Occipital lobe (tissue), 2 donors: Measurements from ENCODE around the gene PSAPL1. TPM values are rescaled to one million over a fixed set of nuclear protein-coding genes. Genes with fewer than 3 reads are reported as not detected.

ENCODE experiments used
- DNase-seq: peaks from one replicate; lab custom pipeline; 2025; lab: John Stamatoyannopoulos, UW
- total RNA-seq: library from RNA; depleted of rRNA; stranded (reverse); fragments of >200 nt; gene quantifications from one replicate; pipeline ENCODE4 v1.2.3, GENCODE V29; 2014

The PSAPL1 gene
- total RNA-seq, 1 donor from 2014 or later: not detected

DNA sequence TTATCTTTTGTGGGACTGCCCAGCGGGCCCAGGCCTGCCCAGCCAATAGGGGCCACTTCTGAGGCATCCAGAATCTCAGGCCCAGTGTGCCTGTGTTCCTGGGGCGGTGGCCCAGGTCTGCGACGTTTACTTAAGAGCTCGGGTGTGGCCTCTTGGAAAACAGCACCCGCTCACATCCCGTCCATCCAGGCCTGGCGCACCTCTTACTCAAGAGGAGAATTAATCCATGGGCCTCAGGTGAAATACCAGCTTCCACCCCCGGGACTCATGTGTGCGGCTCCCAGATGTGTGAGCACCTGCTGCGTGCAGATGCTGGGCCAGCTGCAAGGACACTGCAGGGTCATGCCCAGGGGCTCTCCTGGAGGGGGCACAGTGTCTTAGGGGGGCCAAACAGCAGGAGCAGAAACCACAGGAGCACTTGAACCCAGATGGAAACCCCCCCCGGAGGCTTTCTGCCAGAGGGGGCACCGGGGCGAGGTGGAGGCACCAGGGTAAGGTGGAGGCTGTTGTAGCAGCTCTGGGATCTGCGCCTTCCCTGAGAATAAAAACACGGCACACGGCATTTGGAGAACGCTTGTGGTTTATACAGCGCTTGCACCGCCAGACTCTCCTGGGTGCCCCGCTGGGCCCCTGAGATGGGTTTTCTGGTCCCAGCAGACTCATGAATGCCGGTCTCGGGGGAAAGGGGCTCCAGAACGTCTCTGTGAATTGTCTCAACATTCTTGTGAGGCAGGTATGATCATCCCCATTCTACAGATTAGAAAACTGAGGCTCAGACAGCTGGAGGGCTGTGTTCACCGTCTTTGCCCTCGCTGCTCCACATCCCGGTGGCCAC lies 2.8 kb downstream of the PSAPL1 start:
- no peak for DNase-seq

DNA sequence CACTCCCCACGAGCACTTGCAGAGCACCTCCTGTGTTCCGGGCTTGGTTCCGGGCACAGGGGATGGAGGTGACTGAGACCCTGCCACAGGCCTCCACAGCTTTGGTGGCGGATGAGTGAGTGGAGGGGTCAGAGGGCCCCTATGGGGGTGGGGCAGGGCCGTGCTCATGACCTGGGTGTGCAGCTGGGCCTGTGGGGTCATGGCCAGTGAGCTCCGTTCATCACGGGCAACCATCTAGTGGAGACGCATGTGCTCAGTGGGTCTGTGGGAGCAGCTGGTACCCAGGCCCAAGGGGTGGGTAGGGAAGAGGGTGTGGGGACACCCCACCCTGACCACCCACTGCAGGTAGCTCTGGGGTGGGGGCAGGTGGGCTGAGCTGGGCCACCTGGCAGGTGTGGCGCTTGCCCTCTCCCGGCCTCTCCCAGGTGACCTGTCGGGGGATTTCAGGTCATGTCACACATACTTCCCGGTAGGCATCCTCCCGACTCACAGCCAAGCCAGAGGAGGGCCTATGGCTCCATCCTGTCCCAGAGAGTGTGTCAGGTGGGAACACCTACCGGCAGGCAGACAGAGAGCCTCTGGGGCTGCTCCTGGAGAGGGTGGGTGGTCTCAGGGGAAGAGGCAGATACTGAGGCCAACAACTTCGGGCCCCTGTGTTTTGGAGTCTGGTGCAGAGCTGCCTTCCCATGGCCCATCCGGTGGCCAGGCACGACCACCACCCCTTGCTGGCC lies 3.6 kb downstream of the PSAPL1 start:
- DNase-seq: no peak

DNA sequence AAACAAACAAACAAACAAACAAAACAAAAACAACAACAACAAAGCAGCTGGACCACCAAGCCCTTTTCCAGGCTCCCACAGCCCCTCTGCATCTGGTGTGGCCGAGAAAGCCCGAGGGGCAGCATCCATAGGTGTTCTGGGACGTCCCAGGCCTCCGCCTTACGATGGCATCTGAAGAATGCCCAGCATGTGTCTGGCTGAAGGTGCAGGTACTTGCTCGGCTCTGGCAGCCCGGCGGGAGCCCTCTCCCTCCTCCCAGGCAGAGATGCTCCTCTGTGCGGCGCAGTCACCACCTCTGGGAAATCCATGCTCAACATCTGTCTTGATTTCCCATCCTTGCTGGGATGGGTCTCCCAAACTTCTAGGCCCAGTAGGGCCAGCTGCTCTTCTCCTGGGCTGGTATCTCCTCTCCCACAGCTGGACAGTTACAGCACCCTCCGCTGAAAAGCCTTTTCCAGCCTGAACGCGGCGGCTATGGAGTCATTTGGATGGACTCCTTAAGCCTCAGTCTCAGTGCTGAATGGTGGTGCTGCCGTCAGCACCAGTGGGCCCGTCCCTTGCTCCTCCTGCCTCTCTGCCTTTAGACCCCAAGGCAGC lies 4.3 kb downstream of the PSAPL1 start:
- no peak for DNase-seq

DNA sequence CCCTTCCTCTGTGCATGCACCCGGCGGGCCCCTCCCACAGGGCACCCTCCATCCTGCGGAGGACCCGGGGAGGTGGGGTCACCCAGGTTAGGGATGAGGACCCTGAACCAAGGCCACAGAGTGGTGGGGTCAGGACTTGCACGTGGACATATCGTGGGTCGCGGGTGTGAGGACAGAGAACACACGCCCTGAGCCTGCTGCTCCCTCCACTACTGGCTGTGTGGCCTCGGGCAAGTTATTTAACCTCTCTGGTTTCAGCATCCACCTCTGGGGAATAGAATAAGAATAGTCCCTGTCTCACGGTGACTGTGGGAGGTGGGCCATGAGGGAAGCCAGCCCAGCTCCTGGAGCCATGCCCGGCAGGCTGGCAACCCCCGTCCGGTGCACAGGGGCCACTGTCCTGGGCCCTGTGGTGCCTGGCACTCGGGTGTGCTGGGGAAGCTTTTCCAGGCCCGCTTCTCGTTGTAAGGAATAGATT lies 5.1 kb downstream of the PSAPL1 start:
- DNase-seq: no peak

DNA sequence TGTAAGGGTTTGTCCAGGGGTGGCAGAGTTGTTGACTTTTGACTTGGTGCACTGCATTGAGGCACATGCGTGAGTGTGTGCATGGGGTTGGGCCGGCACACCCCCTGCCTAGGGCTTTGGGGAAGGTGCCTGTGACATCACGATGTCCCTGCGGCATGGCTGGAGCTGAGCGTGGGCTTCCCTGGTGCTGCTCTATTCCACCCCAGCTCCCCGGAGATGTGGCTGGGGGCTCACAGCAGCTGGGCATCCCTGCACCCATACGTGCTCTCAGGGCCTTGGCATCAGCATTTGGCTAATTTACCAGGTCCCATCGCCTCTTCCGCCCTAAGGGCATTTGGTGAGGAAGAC lies 5.7 kb downstream of the PSAPL1 start:
- DNase-seq: no peak

DNA sequence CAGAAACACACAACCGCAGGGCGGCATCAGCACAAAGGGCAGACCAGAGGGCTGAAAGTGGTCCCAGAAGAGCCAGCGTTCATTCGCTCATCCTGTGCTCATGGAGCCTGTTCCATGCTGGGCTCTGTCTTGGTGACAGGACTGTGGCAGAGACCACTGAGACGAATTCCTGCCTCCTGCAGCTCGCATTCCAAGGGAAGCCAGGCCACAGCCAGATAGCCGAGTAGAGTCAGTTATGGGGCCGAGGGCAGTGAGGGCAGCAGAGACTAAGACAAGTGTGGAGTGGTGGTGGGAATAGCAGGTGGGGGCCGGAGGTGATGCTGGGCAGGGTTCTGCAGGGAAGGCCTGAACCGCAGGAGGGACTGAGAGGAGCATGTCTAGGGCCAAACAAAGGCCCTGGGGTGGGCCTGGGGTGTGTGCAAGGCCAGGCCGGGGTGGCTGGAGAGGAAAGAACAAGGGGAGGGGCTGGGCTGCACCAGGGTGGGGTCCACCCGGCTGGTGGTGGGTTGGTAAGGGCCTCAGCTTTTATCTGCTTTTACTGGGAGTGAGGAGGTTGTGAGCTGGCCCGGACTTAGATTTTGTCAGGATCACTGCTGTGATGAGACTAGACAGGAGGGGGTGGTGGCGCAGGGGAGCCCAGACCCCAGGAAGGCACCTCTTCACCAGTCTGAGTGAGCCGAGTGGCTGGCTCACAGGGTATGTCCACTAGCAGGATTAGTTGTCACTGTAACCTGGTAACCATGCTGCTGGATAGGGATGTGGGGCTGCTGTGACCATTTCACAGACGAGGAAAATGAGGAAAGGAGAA lies 6.3 kb downstream of the PSAPL1 start:
- DNase-seq: no peak

DNA sequence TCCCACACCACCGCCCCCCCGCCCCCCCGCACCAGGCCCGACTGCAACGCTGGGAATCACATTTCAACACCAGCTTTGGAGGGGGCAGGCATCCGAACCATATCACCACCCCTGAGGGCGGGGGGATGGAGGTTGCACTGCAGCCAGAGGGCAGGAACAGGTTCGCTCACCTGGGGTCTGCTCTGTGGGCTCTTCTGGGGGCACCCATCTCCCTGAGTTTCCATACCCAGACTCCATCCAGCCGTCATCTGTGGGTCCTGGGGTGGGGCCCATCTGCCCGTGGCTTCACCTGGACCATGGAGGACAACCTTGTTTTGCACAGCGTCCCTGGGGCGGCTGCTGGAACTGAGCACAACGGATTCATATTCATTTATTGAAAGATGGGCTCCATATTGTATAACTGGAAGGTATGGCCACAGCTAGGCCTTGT lies 6.9 kb downstream of the PSAPL1 start:
- DNase-seq: no peak

DNA sequence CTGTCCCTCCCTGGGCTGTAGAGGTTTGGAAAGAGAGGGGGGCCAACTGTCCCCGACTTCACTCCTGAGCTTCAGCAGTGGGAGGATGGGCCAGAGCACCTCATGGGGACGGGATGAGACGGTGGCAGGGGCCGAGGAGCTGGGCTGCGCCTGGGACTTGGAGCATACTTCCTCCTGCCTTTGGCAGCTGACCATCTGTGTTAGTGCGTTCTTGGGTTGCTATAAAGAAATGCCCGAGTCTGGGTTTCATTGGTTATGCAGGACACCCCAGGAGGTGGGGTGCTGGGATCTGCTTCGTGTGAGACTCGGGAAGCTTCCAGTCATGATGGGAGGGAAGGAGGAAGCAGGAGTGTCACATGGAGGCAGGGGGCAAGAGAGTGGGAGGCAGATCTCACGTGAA lies 7.4 kb downstream of the PSAPL1 start:
- DNase-seq: no peak

DNA sequence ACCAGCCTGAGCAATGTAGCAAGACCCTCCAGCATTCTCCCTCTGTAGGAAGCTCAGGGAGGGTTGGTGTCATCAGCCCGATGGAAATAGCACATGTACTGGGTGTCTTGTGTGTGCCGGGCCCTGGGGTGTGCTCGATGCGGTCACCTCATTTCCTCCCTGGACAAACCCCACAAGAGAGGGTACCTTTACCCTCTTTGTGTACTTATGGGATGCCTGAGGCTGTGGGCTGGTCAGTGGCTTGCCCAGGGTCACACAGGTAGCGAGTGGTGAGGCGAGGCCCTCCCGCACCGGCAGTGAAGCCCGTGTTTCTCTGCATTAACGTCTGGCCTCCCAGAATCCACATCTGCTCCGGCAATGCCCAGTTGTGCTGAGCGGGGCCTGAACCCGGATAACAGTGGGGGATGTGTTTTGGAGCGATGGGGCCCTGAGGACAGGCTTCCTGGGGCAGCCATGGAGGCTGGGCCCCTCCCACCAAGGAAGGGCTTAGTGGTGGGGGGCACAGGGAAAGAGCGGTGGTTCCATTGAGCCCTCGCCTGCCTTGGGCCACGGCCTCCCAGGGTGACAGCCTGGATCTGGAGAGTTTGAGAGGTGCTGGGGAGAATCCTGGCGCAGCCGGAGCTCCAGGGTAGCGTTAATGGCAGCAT lies 8.1 kb downstream of the PSAPL1 start:
- DNase-seq: no peak

DNA sequence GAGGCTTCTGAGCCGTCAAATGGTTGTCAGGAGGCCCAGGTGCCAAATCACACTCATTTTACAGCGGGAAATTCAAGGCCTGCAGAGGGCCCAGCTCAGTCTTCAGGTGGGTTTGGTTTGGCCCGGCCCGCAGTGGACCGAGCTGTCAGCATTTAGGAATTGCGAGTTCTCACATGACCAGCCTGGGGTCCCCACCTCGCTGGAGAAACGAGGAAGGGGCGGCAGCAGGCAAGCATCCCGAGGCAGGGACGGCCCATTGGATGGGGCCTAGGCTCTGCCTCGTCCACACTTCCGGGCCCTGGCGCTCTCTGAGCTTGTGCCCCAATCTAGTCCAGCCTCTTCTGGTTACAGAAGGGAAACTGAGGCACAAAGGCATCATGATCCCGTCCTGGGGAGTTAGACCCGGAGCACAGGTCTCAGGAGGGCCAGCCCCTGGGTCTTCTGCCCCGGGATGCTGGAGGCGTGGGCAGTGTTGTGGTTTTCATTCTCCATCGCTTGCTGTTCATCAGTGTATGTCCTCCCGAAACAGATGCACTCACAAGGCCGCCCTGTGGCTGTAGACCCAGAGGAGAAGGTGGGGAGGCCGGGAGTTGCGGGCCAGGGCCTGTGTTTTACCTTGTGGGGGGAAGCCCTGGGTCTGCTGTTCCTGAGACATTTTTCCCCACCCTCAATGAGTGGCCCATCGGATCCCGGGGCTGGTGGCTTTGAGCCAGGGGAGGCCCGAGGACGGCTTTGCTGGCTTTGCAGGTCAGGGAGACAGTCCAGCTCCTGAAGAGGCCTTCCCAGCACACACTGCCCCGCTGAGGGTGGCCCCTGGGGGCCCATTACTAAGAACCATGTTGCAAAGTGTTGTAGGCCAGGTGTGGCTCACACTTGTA lies 8.9 kb downstream of the PSAPL1 start:
- no peak for DNase-seq

DNA sequence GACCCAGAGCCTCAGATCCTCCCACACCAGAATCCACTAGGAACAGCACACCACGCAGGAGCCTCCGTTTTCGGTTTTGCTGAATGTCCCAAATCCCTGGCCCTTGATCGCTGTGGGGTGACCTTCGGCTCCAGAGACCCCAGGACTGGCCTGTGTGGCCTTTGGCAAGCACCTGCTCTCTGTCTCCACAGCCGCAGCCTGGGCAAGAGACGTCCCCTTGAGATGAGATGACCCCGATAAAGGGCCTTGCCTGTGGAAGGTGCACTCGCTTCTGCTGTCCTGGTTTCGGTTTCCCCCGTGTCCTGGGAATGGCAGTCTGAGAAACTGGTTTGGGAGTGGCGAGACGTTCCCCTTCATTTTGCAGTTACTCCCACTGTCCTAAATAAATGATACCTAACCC lies 9.6 kb downstream of the PSAPL1 start:
- DNase-seq: no peak

DNA sequence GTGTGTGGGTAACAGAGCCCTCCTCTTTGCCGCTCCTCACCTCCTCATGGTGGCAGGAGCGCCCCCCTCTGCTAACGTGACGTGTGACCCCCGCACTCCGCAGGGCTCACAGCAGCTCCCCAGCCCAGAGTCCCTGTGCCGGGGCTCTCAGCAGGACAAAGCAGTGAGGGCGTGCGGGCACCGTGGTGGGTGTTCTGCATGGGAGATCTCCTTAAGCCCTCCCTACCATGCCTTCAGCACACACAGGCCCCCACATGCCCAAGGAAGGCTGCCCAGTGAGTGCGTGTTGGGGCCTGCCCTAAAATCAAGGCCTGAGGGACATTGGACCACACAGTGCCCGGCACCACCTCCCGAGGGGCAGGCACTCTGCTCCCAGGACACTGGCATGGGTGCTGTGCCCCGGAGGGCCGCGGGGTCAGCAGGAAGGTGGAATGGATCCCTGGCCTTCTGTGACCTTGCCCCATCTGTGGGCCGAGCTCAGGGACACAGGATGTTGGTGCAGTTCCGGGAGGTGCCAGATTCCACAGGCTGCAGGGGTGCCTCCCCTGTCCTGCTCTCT lies 10.1 kb downstream of the PSAPL1 start:
- DNase-seq: no peak

DNA sequence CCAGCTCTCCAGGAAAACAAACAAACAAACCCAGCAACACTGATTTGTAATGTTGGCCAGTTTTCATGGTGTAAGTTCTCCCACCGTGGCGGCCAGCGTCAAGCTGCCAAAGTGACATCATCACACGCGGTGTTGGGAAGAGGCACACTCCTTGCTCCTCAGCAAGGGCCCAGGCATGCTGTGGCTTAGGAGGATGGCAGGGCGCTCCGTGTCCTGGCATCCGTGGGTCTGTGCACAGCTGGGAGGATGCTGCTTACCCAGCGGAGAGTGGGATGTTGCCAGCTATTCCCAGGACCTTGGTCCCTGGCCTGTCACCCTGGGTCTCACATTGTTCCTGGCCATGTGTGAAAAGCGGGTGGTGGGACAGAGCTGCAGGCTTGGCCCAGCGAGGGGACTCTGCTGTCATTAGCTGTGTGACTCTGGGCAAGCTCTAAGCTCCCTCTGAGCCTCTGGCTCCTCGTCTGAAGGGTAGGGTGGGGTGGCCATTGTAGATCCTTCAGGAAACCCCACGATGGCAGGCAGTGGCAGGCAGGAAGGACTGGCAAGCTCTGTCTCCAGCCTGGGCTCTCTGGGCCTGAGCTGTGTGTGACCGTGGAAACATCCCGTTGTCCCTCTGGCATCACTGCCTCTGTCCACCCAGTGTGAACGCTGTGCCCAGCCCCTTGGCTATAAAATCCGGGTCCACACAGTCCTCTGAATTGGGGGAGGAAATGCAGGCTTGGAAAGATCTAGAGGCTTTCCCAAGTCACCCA lies 10.8 kb downstream of the PSAPL1 start:
- DNase-seq: no peak

DNA sequence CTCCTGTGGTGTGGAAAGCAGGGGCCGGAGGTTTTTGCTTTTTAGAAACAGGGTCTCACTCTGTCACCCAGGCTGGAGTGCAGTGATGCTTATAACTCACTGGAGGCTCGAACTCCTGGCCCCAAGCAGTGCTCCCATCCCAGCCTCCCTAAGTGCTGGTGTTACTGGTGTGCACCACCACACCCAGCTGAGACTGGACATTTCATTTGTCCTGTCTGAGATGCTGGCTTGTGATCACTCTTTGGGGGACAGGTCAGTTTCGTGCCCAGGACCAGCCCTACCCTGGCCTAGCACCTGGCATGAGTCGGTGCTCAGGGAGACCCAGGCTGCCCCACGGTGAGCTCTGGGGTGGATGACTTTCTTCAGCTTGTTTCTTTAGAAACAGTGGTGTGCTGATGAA lies 11.3 kb downstream of the PSAPL1 start:
- no peak for DNase-seq

DNA sequence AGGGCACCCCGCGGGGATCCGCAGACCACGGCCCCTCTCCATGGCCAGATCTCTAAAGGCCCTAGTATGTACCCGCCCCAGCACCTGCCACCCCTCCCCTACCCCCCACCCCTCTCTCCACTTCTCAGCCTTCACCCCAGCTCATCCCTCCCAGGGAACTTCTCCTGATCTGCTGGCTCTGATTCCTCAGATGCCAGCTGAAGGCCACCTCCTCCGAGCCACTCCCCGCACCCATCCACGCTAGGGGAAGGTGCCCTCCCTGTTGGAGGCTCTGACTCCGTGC lies 11.9 kb downstream of the PSAPL1 start:
- DNase-seq: no peak

DNA sequence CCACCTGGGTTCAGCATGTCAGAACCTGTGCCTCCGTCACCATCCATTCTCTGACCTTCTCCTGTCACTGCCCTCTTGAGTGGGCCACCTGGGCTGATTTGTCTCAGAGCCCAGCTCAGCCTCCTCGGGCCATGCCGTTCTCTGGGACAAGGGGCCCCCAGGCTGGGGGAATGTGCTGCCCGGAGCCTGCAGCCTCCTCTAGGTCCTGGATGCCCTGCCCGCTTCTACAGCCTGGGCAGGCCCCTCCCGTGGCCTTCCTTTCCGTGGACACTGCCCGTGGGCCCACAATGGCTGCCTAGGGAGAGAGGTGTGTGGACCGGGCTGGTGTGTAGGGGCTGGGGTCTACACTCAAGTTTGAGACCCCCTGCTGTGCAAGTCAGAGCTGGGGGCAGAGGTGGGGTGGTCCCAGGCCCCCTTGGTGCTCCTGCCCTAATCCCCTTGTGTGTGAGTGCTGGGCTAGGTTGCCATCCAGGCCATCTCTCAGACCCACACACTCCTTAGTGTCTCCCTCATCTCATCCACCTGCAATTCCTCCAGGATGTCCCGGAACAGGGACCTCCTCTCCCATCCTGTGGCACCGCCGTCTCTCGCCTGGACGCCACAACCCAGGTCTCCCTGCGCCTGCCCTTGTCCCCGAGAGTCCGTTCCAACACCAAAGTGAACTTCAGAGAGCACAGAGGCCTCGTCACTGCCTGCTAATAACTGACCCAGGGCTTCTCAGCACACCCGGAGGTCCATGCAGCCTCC lies 12.4 kb downstream of the PSAPL1 start:
- no peak for DNase-seq

DNA sequence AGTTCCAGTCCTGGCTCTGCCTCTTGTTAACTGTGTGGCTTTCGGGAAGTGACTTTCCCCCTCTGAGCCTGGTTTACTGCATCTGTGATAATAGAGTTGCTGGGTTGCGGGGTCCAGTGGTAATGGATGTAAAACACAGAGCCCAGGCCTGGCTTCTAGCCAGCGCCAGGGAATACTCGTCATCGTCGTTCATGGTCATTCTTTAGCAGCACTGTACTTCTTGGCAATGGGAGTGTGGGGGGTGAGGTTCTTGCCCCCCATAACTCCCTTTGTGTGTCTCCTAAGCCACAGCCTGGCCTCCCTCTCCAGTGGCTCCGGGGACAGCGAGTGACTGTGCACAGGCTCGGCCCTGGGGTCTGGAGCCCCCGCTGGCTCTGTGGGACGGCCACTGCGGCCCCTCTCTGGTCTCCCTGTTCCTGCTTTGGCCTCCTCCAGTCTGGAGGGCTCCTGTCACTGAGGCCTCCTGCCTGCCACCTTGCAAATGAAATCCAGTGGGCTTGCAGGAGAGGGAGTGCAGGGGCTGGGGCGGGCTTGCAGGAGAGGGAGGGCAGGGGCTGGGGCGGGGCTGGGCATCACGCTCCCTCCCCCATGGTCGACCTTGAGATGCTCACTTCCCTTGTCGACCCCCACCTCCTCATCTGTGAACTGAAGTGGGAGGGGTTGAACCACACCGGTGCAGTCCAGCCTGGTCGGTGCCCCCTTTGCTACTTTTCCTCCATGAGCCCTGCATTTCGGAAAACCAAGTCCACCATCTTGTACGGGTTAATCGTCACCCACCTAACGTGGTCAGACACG lies 13.2 kb downstream of the PSAPL1 start:
- DNase-seq: no peak

DNA sequence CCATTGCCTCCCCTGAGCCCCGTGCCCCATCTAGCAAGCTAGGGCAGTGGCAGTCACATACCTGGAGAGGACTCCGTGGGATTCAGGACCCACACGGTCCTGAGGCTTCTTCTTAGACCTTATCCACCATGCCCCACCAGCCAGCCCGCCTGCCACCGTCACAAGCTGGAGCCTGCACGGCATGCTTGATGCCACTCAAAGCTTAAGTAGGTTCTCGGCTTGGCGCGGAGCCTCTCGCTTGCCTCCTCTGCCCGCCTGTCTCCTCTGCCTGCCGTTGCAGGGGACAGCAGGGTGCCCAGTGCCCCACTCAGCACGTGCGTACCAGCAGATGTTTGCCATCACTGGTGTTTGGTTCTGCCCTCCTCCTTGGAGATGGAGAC lies 14.1 kb downstream of the PSAPL1 start:
- no peak for DNase-seq
